ENCODE data around the gene SRP9. TPM values are rescaled to one million over a fixed set of nuclear protein-coding genes. Genes with fewer than 3 reads are reported as not detected.
"Not testable (repeated sequence)": the region's sequence is repeated elsewhere in the genome, so short reads cannot be mapped to it uniquely, and the experiment has no call there.

The SRP9 gene
- polyA plus RNA-seq, 3 donors: 455 to 512 (median 512) TPM

DNA sequence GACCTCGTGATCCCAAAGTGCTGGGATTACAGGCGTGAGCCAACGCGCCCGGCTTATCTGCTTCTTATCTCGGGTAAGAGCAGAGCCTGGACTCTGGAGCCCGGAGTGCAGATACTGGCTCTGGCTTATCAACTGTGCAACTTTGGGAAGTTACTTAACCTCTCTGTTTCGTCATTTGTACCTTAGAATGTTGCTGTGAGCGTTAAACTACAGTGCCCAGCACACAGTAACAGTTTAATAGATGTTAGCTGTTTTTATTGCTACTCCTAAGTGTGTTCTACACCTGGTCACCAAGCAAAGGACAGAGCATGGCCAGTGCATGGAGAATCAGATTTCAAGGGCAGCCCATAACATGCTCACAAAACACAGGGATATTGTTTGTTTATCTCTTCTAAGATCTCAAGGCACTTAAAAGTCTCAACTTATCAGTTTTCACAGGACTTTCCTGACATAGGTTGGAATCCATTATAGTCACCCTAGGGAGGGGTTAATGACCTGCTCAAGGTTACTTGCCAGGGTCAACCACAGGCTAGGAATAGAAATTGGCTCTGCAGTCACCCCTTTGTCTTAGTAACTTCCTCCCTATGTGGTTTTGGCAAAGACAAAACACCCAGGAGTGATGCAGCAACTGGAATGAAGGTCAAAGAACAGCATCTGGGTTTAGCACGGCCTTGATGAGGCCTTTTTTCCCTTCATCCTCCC is 22.5 kb upstream of the SRP9 start:
- DNase-seq (ENCODE audit: low read depth in 3 of 3, low spot score in 2 of 3): no peak

DNA sequence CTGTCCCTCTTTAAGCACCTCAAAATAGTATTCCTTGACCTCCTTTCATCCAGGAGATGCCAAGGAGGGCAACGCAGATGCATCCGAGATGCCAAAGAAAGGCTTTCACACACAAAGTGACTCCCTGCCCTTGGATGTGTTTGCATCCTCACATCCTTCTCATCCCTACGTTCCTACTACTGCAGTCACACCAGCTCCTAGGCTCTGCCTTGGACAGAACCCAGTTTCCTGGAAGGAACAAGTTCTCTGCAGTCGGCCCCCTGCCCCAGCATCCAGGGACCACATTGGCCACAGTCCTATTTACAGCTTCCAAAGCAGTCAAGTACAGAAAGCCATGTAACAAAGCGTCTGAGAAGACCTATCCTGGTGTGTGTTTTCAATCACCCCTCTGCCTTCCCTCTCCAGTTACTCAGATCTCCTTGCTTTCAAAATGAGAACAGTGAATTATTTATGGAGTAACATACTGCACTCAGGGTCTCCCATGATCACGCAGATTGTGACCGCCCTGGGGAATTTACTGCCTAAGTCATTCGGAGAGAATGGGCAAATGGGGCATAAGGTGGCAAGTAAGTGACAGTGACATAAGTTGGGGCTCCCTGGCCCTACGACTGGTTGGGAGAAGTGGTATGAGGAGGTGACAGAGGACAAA is 21.8 kb upstream of the SRP9 start:
- no peak for DNase-seq (ENCODE audit: low read depth in 3 of 3, low spot score in 2 of 3)

DNA sequence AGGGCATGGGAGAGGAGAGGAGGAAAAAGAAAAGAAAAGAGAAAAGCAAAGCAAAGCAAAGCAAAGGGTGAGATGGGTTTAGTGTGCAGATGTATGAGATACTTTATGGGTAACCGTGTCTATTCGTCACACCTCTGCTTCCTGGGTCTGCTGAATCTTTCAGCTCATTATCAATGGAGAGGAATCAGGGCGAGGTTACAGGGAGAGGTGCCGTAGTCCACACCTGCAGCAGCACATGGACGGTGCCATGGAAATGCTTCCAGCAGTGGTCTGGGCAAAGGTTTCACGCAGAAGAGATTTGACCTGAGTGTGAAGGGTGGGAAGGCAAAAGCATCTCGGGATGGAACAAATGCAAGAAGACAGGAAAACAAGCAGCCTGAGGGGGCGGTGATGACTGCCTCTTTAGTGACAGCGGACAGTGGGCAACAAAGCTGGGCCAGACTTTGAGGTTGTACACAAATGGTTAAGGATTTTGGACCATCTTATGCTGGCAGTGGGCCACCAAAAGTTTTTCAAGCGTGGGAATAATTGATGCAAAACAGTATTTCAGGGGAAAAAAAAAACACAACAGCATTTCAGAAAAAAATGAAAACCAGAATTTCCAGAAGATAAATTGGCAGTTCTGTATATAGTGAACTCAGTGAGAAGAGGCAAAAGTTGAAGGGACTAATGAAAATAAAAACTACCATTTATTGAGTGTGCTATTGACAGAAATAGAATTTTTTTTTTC is 19.5 kb upstream of the SRP9 start:
- DNase-seq (ENCODE audit: low read depth in 3 of 3, low spot score in 2 of 3): no peak

DNA sequence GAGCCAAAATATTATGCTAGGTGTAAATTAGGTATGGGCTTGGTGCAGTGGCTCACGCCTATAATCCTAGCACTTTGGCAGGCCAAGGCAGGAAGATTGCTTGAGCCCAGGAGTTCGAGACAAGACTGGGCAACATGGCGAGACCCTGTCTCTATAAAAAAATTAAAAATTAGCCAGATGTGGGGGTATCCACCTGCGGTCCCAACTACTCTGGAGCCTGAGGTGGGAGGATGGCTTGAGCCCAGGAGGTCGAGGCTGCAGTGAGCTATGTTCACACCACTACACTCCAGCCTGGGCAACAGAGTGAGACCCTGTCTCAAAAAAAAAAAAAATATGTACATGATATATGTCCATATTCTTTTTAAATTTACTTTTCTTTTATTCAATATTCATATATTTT is 17.7 kb upstream of the SRP9 start:
- not testable (repeated sequence) for DNase-seq (ENCODE audit: low read depth in 3 of 3, low spot score in 2 of 3)

- DNase-seq (ENCODE audit: low read depth in 3 of 3, low spot score in 2 of 3): no peak
These were observed 17.1 kb upstream of the SRP9 start for GRCh38 chr1:225760531-225760930.

GRCh38 chr1:225761395-225761794 is 16.2 kb upstream of the SRP9 start:
- not testable (repeated sequence) for DNase-seq (ENCODE audit: low read depth in 3 of 3, low spot score in 2 of 3)

GRCh38 chr1:225762002-225762441 is 15.6 kb upstream of the SRP9 start:
- no peak for DNase-seq (ENCODE audit: low read depth in 3 of 3, low spot score in 2 of 3)

- no peak for DNase-seq (ENCODE audit: low read depth in 3 of 3, low spot score in 2 of 3)
These were observed 15.2 kb upstream of the SRP9 start for GRCh38 chr1:225762444-225762843.

- DNase-seq (ENCODE audit: low read depth in 3 of 3, low spot score in 2 of 3): no peak
These were observed 13.7 kb upstream of the SRP9 start for GRCh38 chr1:225763716-225764548.

DNA sequence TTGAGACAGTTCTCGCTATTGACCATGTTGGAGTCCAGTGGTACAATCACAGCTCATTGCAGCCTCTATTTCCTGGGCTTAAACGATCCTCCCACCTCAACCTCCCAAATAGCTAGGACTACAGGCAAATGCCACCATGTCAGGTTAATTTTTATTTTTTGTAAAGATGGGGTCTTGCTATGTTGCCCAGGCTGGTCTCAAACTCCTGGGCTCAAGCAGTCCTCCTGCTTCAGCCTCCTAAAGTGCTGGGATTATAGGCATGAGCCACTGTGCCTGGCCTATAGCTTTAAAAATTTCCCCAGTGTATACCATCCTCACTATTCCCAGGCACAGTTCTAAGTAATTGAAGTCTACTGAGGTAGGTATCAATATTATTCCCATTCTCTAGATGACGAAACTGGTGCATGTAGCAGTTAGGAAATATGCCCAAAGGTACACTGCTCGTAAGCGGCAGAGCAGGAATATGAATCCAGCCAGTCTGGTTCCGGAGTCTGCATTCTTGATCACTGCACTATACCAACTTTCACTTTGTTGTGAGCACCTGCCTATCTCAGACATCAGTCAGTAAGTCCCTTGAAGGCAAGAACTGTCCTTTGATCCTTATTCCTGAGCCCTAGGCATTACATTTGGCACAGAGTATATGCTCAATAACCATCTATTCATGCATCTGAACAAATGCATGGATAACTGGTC is 11.5 kb upstream of the SRP9 start:
- no peak for DNase-seq (ENCODE audit: low read depth in 3 of 3, low spot score in 2 of 3)

DNA sequence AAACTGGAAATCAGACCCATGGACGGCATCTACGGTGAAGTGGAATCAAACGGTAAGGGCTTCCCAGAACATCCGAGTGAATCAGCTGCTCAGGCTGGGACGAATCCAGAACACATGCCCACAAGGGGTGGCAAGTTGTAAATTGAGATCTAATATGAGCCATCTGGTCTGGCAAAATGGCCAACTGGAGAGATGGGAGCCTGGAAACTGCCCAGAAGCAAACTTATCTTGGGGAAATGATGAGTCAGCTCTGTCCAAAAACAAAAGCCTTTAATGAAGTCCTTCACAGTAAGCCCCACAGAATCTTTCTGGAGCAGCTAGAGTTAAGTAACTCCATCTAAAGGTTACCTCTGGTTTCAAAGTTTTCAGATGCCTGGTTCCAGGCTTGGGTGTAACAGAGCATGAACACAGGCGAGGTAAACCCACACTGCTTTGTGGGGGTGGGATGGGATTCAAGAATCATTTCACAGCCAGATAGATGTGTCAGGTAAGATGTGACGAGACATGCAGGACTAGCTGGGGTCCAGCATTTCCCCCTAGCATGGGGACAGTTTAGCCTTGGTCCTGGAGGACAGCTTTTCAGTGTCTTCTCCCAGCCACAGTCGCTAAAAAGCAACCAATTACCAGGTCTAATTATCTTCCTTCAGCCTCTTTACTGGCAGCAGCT is 10.5 kb upstream of the SRP9 start:
- DNase-seq (ENCODE audit: low read depth in 3 of 3, low spot score in 2 of 3): no peak

DNA sequence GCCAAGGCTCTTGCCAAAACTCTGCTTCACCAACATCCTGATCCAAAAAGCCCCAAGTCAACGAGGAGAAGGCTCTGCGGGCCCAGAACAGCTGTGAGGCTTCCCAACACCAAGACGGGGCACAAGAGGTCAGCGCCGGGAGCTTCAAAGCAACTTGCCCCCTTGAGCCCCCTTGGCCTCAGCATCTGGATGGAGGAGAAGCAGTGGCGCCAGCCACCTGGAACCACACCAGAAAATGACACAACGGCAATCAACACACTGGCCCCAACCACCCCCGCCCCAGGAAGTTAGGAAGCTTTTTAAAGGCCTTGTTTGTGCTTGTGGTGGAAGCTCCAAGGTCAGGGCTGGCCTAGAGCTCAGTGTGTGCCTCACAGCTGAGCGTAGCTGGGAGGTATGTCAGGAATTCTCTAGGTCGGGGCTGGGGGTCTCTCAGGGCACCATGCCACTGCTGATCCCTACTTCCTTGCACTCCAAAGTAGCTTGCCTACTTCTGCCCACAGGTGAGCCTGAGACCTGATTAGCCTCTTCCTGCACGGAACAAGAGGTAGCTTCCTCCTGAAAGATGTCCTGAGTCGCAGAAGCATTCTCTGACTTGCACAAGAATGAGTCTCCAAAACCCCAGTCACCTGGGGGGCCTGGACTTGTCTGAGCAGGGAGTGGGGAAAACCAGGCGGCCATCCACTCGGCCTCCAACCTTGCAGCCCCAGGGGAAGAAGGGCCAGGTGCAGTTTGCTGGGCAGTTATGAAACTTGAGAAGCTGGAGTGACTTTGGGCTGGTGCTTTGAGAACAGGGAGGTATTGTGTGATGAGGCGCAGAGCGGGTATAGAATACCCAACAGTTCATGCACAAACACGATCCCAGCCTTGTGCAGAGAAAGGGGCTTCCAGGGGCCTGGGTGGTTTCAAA is 9.7 kb upstream of the SRP9 start:
- no peak for DNase-seq (ENCODE audit: low read depth in 3 of 3, low spot score in 2 of 3)

GRCh38 chr1:225768662-225769426 is 8.8 kb upstream of the SRP9 start:
- no peak for DNase-seq (ENCODE audit: low read depth in 3 of 3, low spot score in 2 of 3)

- no peak for DNase-seq (ENCODE audit: low read depth in 3 of 3, low spot score in 2 of 3)
These were observed 7.9 kb upstream of the SRP9 start for GRCh38 chr1:225769687-225770086.

- DNase-seq (ENCODE audit: low read depth in 3 of 3, low spot score in 2 of 3): no peak
These were observed 6.9 kb upstream of the SRP9 start for GRCh38 chr1:225770561-225771248.

DNA sequence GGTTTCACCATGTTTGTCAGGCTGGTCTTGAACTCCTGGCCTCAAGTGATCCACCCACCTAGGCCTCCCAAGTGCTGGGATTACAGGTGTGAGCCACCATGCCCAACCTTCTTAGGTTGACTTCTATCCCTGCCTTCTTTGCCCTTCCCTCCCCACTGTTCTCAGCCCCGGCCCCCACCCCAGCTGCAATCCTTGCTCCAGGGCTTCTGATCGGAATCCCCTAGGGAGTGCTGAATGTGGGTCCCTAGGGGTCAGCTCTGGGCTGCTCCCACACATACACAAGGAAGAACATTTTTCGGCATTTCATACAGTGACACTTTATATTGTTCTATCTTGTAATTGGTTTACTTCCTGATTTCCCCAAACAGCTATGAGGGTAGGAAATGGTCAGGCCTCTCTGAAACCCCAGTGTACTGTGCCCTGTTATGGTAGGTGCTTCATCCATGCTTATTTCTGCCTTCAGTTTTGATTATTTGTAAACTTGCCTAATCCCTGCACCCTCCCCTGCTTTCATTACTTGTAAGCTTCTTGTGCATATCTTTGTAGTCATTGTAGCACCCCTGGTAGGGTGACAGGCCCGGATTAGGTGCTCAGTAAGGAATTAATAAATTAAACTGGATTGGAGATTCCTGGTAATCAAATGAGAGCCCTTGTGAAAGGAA is 5.8 kb upstream of the SRP9 start:
- DNase-seq (ENCODE audit: low read depth in 3 of 3, low spot score in 2 of 3): no peak

GRCh38 chr1:225772323-225772768 is 5.3 kb upstream of the SRP9 start:
- DNase-seq (ENCODE audit: low read depth in 3 of 3, low spot score in 2 of 3): peak in 2 of 3 donors; percentile 77 to 85

All from right renal cortex interstitium (tissue), 3 donors.